Astrocyte (in vitro differentiated cells and primary cell): ENCODE data around the gene ZNF584. TPM values are rescaled to one million over a fixed set of nuclear protein-coding genes. Genes with fewer than 3 reads are reported as not detected.

Source experiments
- DNase-seq: peaks from one replicate; pipeline ENCODE4 v3.0.0-alpha.2; 2010; ENCODE audit warnings: low read depth
- FAIRE-seq: peaks from 2 replicates; lab custom pipeline; 2011; peaks lifted over from hg19 to GRCh38; lab: Jason Lieb, UNC
- H2AFZ ChIP-seq: 2 replicates; pipeline ENCODE4 v1.6.0; 2012; ENCODE audit warnings: low read depth, low read length, inconsistent platforms
- H3K27ac ChIP-seq: 2 replicates; pipeline ENCODE4 v1.5.1; 2011; ENCODE audit warnings: low read depth, low read length, inconsistent platforms
- H3K27me3 ChIP-seq: 2 replicates; pipeline ENCODE4 v1.6.0; 2011; ENCODE audit warnings: low read length, inconsistent platforms; ENCODE audit not compliant: insufficient read depth
- H3K36me3 ChIP-seq: 2 replicates; pipeline ENCODE4 v1.5.1; 2011; ENCODE audit warnings: low read length, inconsistent platforms; ENCODE audit not compliant: insufficient read depth
- H3K4me1 ChIP-seq: 2 replicates; pipeline ENCODE4 v1.5.1; 2011; ENCODE audit warnings: low read length, inconsistent platforms; ENCODE audit not compliant: insufficient read depth
- H3K4me2 ChIP-seq: 2 replicates; pipeline ENCODE4 v1.6.0; 2012; ENCODE audit warnings: low read length, inconsistent platforms
- H3K4me3 ChIP-seq: 2 replicates; pipeline ENCODE4 v1.5.1; 2011; ENCODE audit warnings: low read depth, mild to moderate bottlenecking, low read length, inconsistent platforms; ENCODE audit not compliant: insufficient read depth
- H3K79me2 ChIP-seq: 2 replicates; pipeline ENCODE4 v1.6.0; 2012; ENCODE audit warnings: mild to moderate bottlenecking, low read length, inconsistent platforms; ENCODE audit not compliant: insufficient read depth
- H3K9ac ChIP-seq: 2 replicates; pipeline ENCODE4 v1.6.0; 2012; ENCODE audit warnings: mild to moderate bottlenecking, low read length, inconsistent platforms
- H3K9me3 ChIP-seq: 2 replicates; pipeline ENCODE4 v1.5.1; 2012; ENCODE audit warnings: low read depth, mild to moderate bottlenecking, low read length, inconsistent platforms; ENCODE audit not compliant: insufficient read depth
- H4K20me1 ChIP-seq: 2 replicates; pipeline ENCODE4 v1.6.0; 2012; ENCODE audit warnings: low read length, inconsistent platforms; ENCODE audit not compliant: insufficient read depth
- H3K27ac Mint-ChIP-seq: one replicate; pipeline ENCODE4 v1.8.0; 2021; ENCODE audit warnings: mild to moderate bottlenecking, mixed read lengths; ENCODE audit not compliant: unreplicated experiment
- H3K27me3 Mint-ChIP-seq: one replicate; pipeline ENCODE4 v1.8.0; 2021; ENCODE audit warnings: low read depth, mixed read lengths; ENCODE audit not compliant: unreplicated experiment
- H3K36me3 Mint-ChIP-seq: one replicate; pipeline ENCODE4 v1.8.0; 2021; ENCODE audit warnings: low read depth, mixed read lengths; ENCODE audit not compliant: unreplicated experiment
- H3K4me1 Mint-ChIP-seq: one replicate; pipeline ENCODE4 v1.8.0; 2021; ENCODE audit warnings: low read depth, mixed read lengths; ENCODE audit not compliant: unreplicated experiment
- H3K4me3 Mint-ChIP-seq: one replicate; pipeline ENCODE4 v1.8.0; 2021; ENCODE audit warnings: mild to moderate bottlenecking, moderate library complexity, mixed read lengths; ENCODE audit not compliant: unreplicated experiment
- H3K9me3 Mint-ChIP-seq: one replicate; pipeline ENCODE4 v1.8.0; 2021; ENCODE audit warnings: mild to moderate bottlenecking, mixed read lengths; ENCODE audit not compliant: unreplicated experiment
- CTCF ChIP-seq: IDR thresholded peaks from 2 replicates; pipeline ENCODE4 v1.5.1; 2011; ENCODE audit warnings: low read depth, mild to moderate bottlenecking, inconsistent platforms, low read length, moderate library complexity; ENCODE audit not compliant: insufficient read depth
- EZH2 ChIP-seq: IDR thresholded peaks from 2 replicates; pipeline ENCODE4 v1.6.1; 2012; ENCODE audit warnings: mild to moderate bottlenecking, low read length, inconsistent platforms; ENCODE audit not compliant: insufficient read depth
- total RNA-seq: library from RNA; stranded (reverse); gene quantifications from 2 replicates; pipeline ENCODE4 v1.2.1, GENCODE V29; 2021

ZNF584 gene
- total RNA-seq, 1 donor from 2014 or later = 12.7 TPM

- Mint-ChIP-seq H3K9me3 (peaks cover 2% of the 10 kb centered on the region), H3K4me1 (peaks cover 1% of the 10 kb centered on the region), H3K36me3 (peaks cover 8% of the 10 kb centered on the region), H3K27me3 (no peaks in the 10 kb centered on the region), H3K27ac (no peak overlapping the region), H3K4me3 (no peak overlapping the region)
- Histone ChIP-seq H3K36me3 (no peaks in the 10 kb centered on the region), H3K27me3 (no peaks in the 10 kb centered on the region), H2AFZ (no peak overlapping the region), H3K27ac (no peak overlapping the region), H3K79me2 (no peaks in the 10 kb centered on the region), H3K4me2 (no peak overlapping the region), H3K9me3 (peaks cover 3% of the 10 kb centered on the region), H3K4me3 (no peak overlapping the region), H3K4me1 (peaks cover 2% of the 10 kb centered on the region), H3K9ac (no peak overlapping the region), H4K20me1 (no peaks in the 10 kb centered on the region)
- TF ChIP-seq EZH2 = no peak
- no peak for TF ChIP-seq CTCF
- no peak for FAIRE-seq
- no peak for DNase-seq
Observed at GRCh38 chr19:58366585-58367430, 41.6 kb upstream of the ZNF584 start.

- no peak overlapping the region for H2AFZ ChIP-seq
- no peaks in the 10 kb centered on the region for H4K20me1 ChIP-seq
- peaks cover 1% of the 10 kb centered on the region for H3K4me1 Mint-ChIP-seq
- no peak overlapping the region for H3K4me2 ChIP-seq
- H3K36me3 ChIP-seq = no peaks in the 10 kb centered on the region
- H3K36me3 Mint-ChIP-seq = peaks cover 6% of the 10 kb centered on the region
- no peak overlapping the region for H3K4me3 Mint-ChIP-seq
- DNase-seq (no peak), FAIRE-seq (no peak)
- H3K27ac ChIP-seq = no peak overlapping the region
- peaks cover 2% of the 10 kb centered on the region for H3K9me3 Mint-ChIP-seq
- no peaks in the 10 kb centered on the region for H3K79me2 ChIP-seq
- H3K27me3 ChIP-seq = no peaks in the 10 kb centered on the region
- TF ChIP-seq EZH2 (no peak), CTCF (no peak)
- no peaks in the 10 kb centered on the region for H3K4me1 ChIP-seq
- no peak overlapping the region for H3K9ac ChIP-seq
- no peak overlapping the region for H3K27ac Mint-ChIP-seq
- H3K27me3 Mint-ChIP-seq = no peaks in the 10 kb centered on the region
- peaks cover 3% of the 10 kb centered on the region for H3K9me3 ChIP-seq
- H3K4me3 ChIP-seq = no peak overlapping the region
Observed at GRCh38 chr19:58367698-58368454, 40.6 kb upstream of the ZNF584 start.
